Effector CD8-positive, alpha-beta T cell (primary cell): ENCODE results near the gene DCTN4.
"Not testable (repeated sequence)": the region's sequence is repeated elsewhere in the genome, so short reads cannot be mapped to it uniquely, and the experiment has no call there.

Experiments used
- DNase-seq: peaks from one replicate; lab custom pipeline; 2025; lab: John Stamatoyannopoulos, UW
- total RNA-seq, 4 experiments: gene quantifications; one replicate each; lab custom pipeline; 2026; lab: John Stamatoyannopoulos, UW

The DCTN4 gene
- 45.8 to 65.6 (median 55.0) reads per million in 4 experiments for total RNA-seq

GRCh38 chr5:150758531-150759333 lies at the start of gene DCTN4:
DCTN4 (minus strand) TSS chr5:150759017; CDS start chr5:150758993, 24 bp downstream.
- DNase-seq = peak; percentile 91

DNA sequence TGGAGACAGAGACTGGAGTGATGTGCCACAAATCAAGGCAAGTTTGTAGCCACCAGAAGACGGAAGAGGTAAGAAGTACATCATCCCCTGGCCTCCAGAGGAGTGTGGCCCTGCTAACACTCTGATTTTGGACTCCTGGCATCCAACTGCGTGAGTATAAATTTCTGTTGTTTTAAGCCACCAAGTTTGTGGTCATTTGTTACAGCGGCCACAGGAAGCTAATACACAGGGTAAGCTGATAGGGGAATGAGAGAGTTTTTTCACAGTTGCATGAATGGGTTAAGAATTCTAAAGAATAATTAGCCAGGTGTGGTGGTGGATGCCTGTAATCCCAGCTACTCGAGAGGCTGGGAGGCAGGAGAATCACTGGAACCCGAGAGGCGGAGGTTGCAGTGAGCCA lies 45.6 kb upstream of the DCTN4 start:
- no peak for DNase-seq

GRCh38 chr5:150801117-150801927 lies 42.5 kb upstream of the DCTN4 start:
- DNase-seq = no peak

DNA sequence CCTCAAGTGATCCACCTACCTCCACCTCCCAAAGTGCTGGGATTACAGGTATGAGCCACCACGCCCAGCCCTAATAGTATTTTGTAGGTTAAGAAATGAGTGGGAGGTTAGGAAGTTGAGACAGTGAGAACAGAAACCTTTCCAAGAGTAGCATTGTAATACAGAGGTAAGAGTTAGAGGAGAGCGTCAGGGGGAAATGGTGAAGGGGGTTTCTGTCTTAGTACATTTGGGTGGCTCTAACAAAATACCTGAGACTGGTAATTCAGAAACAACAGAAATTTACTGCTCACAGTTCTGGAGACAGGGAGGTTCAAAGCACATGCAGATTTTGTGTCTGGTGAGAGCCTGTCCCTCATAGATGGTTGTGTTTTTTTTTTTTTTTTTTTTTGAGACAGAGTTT lies 38.6 kb upstream of the DCTN4 start:
- no peak for DNase-seq

- DNase-seq = no peak
Measured at GRCh38 chr5:150794927-150795326, 36.1 kb upstream of the DCTN4 start.

- DNase-seq = not testable (repeated sequence)
Measured at GRCh38 chr5:150793423-150793888, 34.6 kb upstream of the DCTN4 start.

GRCh38 chr5:150791536-150791935 lies 32.7 kb upstream of the DCTN4 start:
- no peak for DNase-seq

GRCh38 chr5:150789943-150790611 lies 31.3 kb upstream of the DCTN4 start:
- DNase-seq = peak; percentile 17

DNA sequence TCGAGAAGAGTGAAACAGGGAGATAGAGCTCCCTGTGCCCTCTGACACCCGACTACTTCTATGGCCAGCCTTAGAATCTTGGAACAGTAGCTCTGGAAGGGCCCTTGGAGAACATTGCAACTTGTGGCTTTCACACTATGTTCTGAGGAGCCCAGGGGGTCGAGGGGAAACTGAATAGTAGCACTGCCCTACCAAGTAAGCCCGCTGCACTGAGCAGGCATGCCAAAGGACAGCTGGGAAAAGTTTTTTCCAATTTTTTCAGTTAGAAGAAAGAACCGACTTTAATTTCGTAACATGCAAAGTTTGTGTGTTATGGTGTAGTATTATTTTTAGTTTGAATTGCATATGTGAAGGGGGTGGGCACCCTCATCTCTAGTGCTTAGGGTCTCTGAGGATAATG lies 30.6 kb upstream of the DCTN4 start:
- no peak for DNase-seq

DNA sequence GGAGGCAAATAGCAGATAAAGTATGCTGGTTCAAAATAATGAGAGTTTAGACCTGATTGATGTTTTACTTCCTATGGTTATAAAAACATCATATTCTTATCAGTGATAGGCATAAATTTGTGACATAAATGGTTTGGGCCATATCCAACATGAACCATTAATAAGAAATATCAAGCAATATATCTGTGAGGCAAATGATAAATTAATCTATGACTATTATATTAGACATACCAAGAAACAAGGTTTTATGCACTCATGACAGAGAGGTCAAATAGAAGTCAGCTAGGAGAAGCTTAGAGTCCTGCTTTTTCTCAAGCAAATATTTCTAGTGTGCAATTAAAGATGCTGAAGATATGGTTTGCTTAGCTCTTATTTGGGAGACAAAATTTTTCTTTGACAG lies 30.2 kb upstream of the DCTN4 start:
- DNase-seq = no peak

- no peak for DNase-seq
Measured at GRCh38 chr5:150787656-150788055, 28.8 kb upstream of the DCTN4 start.

GRCh38 chr5:150786876-150787275 lies 28.1 kb upstream of the DCTN4 start:
- DNase-seq = no peak

DNA sequence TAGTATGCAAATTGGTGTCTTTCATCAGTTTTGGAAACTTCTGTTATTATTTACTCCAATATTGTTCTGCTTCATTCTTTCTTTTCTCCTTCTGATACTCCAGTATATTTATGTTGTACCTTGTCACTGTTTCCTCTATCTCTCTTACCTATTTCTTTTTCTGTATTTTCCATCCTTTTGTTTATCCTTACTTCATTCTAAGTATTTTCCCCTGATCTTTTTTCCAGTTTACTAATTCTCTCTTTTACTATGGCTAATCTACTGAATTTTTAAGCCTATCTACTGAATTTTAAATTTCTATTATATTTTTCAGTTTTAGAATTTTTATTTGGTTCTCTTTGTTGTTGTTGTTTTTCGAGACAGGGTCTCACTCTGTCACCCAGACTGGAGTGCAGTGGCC lies 27.1 kb upstream of the DCTN4 start:
- DNase-seq = no peak

- DNase-seq = peak; percentile 27
Measured at GRCh38 chr5:150783422-150783928, 24.7 kb upstream of the DCTN4 start.

GRCh38 chr5:150782850-150783249 lies 24.0 kb upstream of the DCTN4 start:
- DNase-seq = no peak

GRCh38 chr5:150781706-150782614 lies 23.1 kb upstream of the DCTN4 start:
- DNase-seq = no peak

DNA sequence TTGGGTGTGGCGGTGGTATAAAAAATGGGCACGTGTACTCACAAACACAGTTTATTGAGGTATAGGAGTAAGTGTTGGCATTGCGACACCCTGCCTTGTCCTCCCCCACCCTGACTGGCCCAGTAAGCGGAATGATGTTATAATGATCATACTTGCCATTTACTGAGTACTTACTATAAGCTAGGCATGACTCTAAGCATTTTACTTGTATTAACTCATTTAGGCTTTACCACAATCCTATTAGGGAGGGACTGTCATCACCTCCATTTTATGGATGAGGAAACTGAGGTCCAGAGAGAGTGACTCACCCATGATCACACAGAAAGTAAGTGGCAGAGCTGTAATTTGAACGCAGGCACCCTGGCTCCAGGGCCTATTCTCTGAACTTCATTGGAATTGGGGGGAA lies 22.0 kb upstream of the DCTN4 start:
- DNase-seq = no peak

DNA sequence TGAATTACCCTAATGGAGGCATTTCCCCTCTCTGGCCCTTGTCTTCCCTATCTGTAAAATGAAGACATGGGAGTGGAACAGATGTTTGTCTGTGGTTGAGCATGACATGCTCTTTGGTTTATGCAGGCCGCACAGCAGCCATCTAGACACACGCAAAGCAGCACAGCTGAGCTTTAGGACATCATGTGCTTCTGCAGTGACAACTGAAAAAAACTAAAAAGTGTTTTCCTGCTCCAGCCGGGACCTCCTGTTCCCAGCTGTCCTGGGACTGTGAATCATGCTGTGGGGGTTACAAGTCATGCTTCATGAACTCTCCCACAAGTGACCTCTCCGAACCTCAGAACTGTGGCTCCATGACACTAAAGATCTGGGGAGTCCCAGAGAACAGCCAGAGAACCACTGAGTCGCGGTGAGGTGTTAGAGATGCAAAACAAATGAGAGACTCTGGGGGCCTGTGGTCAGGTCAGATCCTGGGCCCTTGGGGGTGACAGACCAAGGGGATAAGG lies 21.4 kb upstream of the DCTN4 start:
- DNase-seq = no peak

DNA sequence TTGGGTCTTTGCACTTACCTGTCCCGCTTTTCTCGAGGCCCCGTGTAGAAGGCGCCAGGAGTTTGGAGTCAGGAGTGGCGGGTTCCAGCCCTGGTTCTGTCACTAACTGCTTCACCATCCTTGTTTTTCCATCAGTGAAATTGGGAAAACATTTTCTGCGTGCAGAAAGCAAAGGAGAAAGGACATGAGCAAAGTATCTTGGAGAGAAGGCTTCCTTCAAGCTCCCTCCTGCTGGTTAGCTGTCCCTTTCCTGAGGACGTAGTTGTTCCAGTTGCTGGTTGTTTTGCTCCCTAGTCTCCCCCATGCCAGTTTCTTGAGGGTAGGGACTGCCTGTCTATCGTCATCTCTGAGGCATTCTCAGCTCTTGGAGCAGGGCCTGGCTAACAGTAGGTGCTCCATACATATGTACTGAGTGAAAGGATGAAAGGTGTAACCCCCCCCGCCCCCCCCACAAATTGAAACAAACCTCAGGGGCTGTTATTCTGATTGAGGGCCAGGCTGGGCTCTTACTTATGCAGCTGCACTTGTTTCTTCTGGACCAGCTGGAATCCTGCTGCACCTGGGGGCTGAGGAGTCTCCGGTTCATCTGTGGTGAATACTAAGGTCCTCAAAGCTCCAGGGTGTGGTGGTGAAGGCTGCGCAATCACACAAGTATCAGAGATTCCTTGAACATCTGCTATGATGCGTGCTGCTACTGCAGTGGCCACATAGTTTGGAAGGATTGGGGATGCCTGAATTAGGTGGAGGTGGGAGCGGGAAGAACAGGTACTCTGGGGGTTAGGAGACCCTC lies 20.8 kb upstream of the DCTN4 start:
- DNase-seq = no peak
